ENCODE measurements around the gene PARP9. TPM values are rescaled to one million over a fixed set of nuclear protein-coding genes. Genes with fewer than 3 reads are reported as not detected.

The PARP9 gene
- total and polyA plus RNA-seq, 2 of the 13 experiments (the other 11 are each of a cell fraction or from before 2014, with no cell fraction given), result 6.5 to 10.6 TPM

DNA sequence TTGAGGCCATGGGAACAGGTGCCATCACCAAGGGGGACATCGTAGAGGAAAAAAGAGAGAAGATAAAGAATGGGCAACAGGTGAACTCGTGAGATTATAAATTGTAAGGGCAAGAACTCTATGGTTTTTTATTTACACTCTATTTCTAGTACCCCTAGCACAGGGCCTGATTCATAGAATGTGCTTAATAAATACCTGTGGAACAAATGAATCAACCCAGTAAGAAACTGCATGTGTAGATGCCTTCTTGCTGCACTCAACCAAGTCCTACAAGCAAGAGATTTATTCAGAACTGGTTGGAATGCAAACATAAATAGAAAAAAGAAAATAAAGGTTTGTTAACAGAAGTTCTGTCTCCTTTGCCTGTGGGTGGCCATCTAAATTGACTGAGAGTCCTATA, 30.6 kb downstream of the PARP9 start:
- Histone ChIP-seq H3K4me1 (ENCODE audit: insufficient read depth, low read length) (no peaks in the 10 kb centered on the region), H3K36me3 (replicated peaks in 1 of 2; ENCODE audit: control insufficient read depth in 1 of 2, insufficient read depth in 2 of 2, low read length in 2 of 2) (0 out of 5 replicates have a peak, but pooled peaks cover 0 to 3% of the 10 kb centered on the region in 2 experiments), H3K9me3 (ENCODE audit: low read length) (no peaks in the 10 kb centered on the region), H3K9ac (ENCODE audit: insufficient read depth, low read depth, low read length) (no peak overlapping the region), H3K27ac (ENCODE audit: extremely low read length, insufficient read depth, low read length) (no peak overlapping the region), H2AFZ (ENCODE audit: low read length) (no peak overlapping the region), H4K20me1 (ENCODE audit: insufficient read depth, low read length) (no peaks in the 10 kb centered on the region), H3K27me3 (ENCODE audit: control insufficient read depth in 1 of 2, insufficient read depth in 2 of 2, low read length in 2 of 2) (no peaks in the 10 kb centered on the region), H3K79me2 (ENCODE audit: insufficient read depth, low read length) (no peaks in the 10 kb centered on the region), H3K4me3 (replicated peaks in 1 of 3; ENCODE audit: insufficient read depth in 1 of 3, low read depth in 2 of 3, low read length in 3 of 3) (no peak overlapping the region), H3K4me2 (ENCODE audit: low read depth, low read length) (no peak overlapping the region)
- BruUV-seq (replicated peaks), result no TSS peak
- intact Hi-C loops (cut with micrococcal nuclease; ENCODE audit: unreplicated experiment) (no loop called here), in situ Hi-C loops (cut with HindIII; ENCODE audit: extremely low pct_ligation_motif_present, low pct_unique_long_range_greater_than_20kb) (no loop called here)
- ATAC-seq, result no peak
- ChIA-PET POLR2A (no interaction called here), CTCF (ENCODE audit: low intra/inter-chr PET ratio, low total read pairs) (no interaction called here)
- no peak for DNase-seq (ENCODE audit: low spot score)
- 90% methylated on average over 2 of the region's 2 CpGs for WGBS (ENCODE audit: low lambda C conversion rate)
- no peak for TF ChIP-seq SIN3B (IDR thresholded peaks at IDR 0.05; ENCODE audit: low read length)
- TF ChIP-seq TBP (CRISPR knock-in tag; IDR thresholded peaks at IDR 0.05), result no peak
- TF ChIP-seq MIXL1 (CRISPR knock-in tag; IDR thresholded peaks at IDR 0.05), result no peak
- TF ChIP-seq, protein P1, sequence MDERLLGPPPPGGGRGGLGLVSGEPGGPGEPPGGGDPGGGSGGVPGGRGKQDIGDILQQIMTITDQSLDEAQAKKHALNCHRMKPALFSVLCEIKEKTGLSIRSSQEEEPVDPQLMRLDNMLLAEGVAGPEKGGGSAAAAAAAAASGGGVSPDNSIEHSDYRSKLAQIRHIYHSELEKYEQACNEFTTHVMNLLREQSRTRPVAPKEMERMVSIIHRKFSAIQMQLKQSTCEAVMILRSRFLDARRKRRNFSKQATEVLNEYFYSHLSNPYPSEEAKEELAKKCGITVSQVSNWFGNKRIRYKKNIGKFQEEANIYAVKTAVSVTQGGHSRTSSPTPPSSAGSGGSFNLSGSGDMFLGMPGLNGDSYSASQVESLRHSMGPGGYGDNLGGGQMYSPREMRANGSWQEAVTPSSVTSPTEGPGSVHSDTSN (CRISPR knock-in tag; IDR thresholded peaks at IDR 0.05), result no peak
- TF ChIP-seq NR2C2 (CRISPR knock-in tag; IDR thresholded peaks at IDR 0.05; ENCODE audit: borderline replicate concordance), result no peak
- no peak for TF ChIP-seq RXRB (CRISPR knock-in tag; IDR thresholded peaks at IDR 0.05; ENCODE audit: borderline replicate concordance)
- TF ChIP-seq MAFG (CRISPR knock-in tag; IDR thresholded peaks at IDR 0.05), result no peak
- TF ChIP-seq, protein P2, sequence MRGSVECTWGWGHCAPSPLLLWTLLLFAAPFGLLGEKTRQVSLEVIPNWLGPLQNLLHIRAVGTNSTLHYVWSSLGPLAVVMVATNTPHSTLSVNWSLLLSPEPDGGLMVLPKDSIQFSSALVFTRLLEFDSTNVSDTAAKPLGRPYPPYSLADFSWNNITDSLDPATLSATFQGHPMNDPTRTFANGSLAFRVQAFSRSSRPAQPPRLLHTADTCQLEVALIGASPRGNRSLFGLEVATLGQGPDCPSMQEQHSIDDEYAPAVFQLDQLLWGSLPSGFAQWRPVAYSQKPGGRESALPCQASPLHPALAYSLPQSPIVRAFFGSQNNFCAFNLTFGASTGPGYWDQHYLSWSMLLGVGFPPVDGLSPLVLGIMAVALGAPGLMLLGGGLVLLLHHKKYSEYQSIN (CRISPR knock-in tag; IDR thresholded peaks at IDR 0.05; ENCODE audit: borderline replicate concordance), result no peak
- no peak for TF ChIP-seq FOSL1 (CRISPR knock-in tag; IDR thresholded peaks at IDR 0.05; ENCODE audit: borderline replicate concordance)
- TF ChIP-seq HNF4A (CRISPR knock-in tag; IDR thresholded peaks at IDR 0.05), result no peak
- FAIRE-seq, result no peak
